ENCODE results near the gene WWOX.

GRCh38 chr16:78942625-78943245, 843.3 kb downstream of the WWOX start:
- TF ChIP-seq POLR2AphosphoS5 (IDR thresholded peaks at IDR 0.05; ENCODE audit: low read depth, low read length) (no peak), TAF1 (IDR thresholded peaks at IDR 0.05; ENCODE audit: low read depth, low read length) (no peak), POLR2A (IDR thresholded peaks at IDR 0.05; ENCODE audit: low read depth, low read length) (no peak), POU2F2 (IDR thresholded peaks at IDR 0.05; ENCODE audit: low read depth, low read length) (no peak), PAX5 (IDR thresholded peaks at IDR 0.05; ENCODE audit: insufficient read depth, low read length, severe bottlenecking) (no peak)

Data from GM12891 (cell line).